ENCODE data around the gene YRDC.
"Not testable (repeated sequence)": the region's sequence is repeated elsewhere in the genome, so short reads cannot be mapped to it uniquely, and the experiment has no call there.

The YRDC gene

GRCh38 chr1:37808369-37809319 is 636 bp upstream of the YRDC start:
- peak; percentile 61 for DNase-seq (ENCODE audit: low spot score)
- H3K9me3 Mint-ChIP-seq, result no peaks in the 10 kb centered on the region
- peaks cover 22% of the 10 kb centered on the region for H3K4me1 Mint-ChIP-seq (ENCODE audit: low read depth)
- peak overlapping the region; percentile 97 for H3K27ac Mint-ChIP-seq
- peak overlapping the region; percentile 94 for H3K4me3 Mint-ChIP-seq
- peaks cover 34% of the 10 kb centered on the region for H3K36me3 Mint-ChIP-seq (ENCODE audit: low read depth)
- no peaks in the 10 kb centered on the region for H3K27me3 Mint-ChIP-seq (ENCODE audit: low read depth)

- no peaks in the 10 kb centered on the region for H3K9me3 Mint-ChIP-seq
- DNase-seq (ENCODE audit: low spot score), result no peak
- peaks cover 45% of the 10 kb centered on the region for H3K36me3 Mint-ChIP-seq (ENCODE audit: low read depth)
- H3K27ac Mint-ChIP-seq, result peak overlapping the region; percentile 75
- H3K4me1 Mint-ChIP-seq (ENCODE audit: low read depth), result peaks cover 22% of the 10 kb centered on the region
- peak overlapping the region; percentile 87 for H3K4me3 Mint-ChIP-seq
- H3K27me3 Mint-ChIP-seq (ENCODE audit: low read depth), result no peaks in the 10 kb centered on the region
These were observed 821 bp downstream of the YRDC start for GRCh38 chr1:37807220-37807554.

DNA sequence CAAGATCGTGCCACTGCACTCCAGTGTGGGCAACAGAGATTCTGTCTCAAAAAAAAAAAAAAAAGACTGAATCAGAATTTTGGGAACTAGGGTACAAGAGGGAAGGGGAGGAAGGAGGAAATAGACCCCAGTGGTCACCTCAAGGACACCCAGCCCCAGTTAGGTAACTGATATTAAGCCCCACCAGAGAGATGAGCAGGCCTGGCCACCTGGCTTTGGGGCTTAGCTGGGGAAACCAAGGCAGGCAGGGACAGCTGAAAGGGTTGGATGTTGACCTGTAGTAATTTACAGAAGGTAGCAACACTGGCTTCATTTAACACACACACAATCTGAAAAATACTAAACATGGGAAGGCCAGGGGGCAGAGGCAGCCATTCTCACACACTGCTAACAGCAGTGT is 5.6 kb downstream of the YRDC start:
- Mint-ChIP-seq H3K27me3 (ENCODE audit: low read depth) (no peaks in the 10 kb centered on the region), H3K27ac (no peak overlapping the region), H3K9me3 (no peaks in the 10 kb centered on the region), H3K36me3 (ENCODE audit: low read depth) (peaks cover 49% of the 10 kb centered on the region), H3K4me1 (ENCODE audit: low read depth) (peaks cover 8% of the 10 kb centered on the region), H3K4me3 (no peak overlapping the region)
- DNase-seq (ENCODE audit: low spot score), result no peak

GRCh38 chr1:37797750-37798345 is 10.2 kb downstream of the YRDC start:
- no peak overlapping the region for H3K4me3 Mint-ChIP-seq
- H3K9me3 Mint-ChIP-seq, result no peaks in the 10 kb centered on the region
- H3K27ac Mint-ChIP-seq, result no peak overlapping the region
- peaks cover 13% of the 10 kb centered on the region for H3K36me3 Mint-ChIP-seq (ENCODE audit: low read depth)
- peaks cover 7% of the 10 kb centered on the region for H3K4me1 Mint-ChIP-seq (ENCODE audit: low read depth)
- no peak for DNase-seq (ENCODE audit: low spot score)
- peaks cover 16% of the 10 kb centered on the region for H3K27me3 Mint-ChIP-seq (ENCODE audit: low read depth)

GRCh38 chr1:37795340-37796125 is 12.5 kb downstream of the YRDC start:
- Mint-ChIP-seq H3K4me3 (peak overlapping the region; percentile 64), H3K36me3 (ENCODE audit: low read depth) (peaks cover 2% of the 10 kb centered on the region), H3K27me3 (ENCODE audit: low read depth) (peaks cover 36% of the 10 kb centered on the region), H3K4me1 (ENCODE audit: low read depth) (peaks cover 7% of the 10 kb centered on the region), H3K27ac (no peak overlapping the region), H3K9me3 (no peaks in the 10 kb centered on the region)
- peak; percentile 44 for DNase-seq (ENCODE audit: low spot score)

- H3K27me3 Mint-ChIP-seq (ENCODE audit: low read depth), result peaks cover 41% of the 10 kb centered on the region
- peaks cover 7% of the 10 kb centered on the region for H3K4me1 Mint-ChIP-seq (ENCODE audit: low read depth)
- H3K36me3 Mint-ChIP-seq (ENCODE audit: low read depth), result no peaks in the 10 kb centered on the region
- no peak for DNase-seq (ENCODE audit: low spot score)
- H3K4me3 Mint-ChIP-seq, result peak overlapping the region; percentile 64
- H3K27ac Mint-ChIP-seq, result no peak overlapping the region
- no peaks in the 10 kb centered on the region for H3K9me3 Mint-ChIP-seq
These were observed 13.4 kb downstream of the YRDC start for GRCh38 chr1:37794372-37795339.

DNA sequence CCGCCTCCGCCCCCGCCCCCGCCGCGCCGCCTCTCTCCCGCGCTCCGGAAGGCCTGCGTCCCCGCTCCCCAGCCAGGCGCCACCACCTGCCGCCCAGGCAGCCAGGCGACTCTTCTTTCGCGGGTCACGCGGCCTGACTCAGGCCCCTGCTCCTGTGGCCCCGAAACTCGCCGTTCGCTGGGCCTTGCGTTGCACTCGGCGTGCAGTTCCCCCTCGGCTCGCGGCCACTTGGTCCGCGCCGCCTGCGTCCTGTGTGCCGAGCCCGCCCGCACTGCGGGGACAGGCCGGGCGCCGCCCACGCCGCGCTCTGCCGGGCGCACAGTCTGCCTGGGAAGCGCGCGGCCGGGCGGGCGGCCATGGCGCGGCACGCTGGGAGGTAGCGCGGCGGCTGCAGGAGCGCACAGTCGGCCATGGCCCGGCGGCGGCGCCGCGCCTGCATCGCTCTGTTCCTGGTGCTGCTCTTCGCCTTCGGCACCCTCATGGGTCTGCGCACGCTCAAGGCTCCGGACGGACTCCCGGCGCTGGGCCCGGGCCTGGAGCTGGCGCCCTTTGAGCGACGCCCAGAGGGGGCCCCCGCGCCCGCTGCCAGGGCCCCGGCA is 14.1 kb downstream of the YRDC start, which contains the start of gene MANEAL:
MANEAL (plus strand) TSS at position 75 of the 599 bp plus-strand sequence; CDS start at position 411, 336 bp downstream.
- no peaks in the 10 kb centered on the region for H3K9me3 Mint-ChIP-seq
- no peak within 1 kb of the TSS for H3K27ac Mint-ChIP-seq
- peak; percentile 37 for DNase-seq (ENCODE audit: low spot score)
- peaks cover 7% of the 10 kb centered on the region for H3K4me1 Mint-ChIP-seq (ENCODE audit: low read depth)
- H3K36me3 Mint-ChIP-seq (ENCODE audit: low read depth), result no peaks in the 10 kb centered on the region
- peaks cover 41% of the 10 kb centered on the region for H3K27me3 Mint-ChIP-seq (ENCODE audit: low read depth)
- H3K4me3 Mint-ChIP-seq, result peak within 1 kb of the TSS; percentile 61

DNA sequence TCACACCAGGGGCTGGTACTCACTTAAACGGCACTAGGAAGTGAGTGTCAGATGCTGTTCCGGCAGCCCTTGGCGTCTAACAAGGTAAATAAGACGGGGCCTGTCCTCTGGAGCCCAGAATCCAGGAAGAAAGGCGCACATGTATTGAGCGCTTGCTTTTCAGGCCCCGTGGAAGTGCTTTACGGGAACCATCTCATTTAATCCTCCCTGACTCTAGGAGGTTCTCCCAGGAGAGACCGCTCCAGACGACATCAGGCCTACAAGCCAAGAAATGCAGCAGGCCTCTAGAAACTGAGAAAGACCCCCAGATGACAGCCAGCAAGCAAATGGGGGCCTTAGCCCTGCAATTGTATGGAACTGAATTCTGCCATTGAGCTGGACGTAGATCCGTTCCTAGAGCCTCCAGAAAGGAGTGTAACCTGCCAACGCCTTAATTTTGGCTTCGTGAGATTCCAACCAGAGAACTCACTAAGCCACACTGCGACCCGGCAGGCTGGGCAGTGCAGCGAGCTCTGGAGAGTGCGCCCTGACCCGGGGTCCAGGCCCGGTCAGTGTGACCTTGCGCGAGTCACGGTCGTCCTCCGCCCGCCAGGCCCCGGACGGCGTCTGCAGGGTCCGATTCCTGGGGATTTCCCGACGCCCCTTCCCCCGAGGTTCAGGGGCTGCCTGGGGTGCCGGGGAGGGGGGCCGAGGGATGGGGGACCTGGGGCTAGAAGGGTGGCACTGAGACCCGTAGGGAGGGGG is 14.9 kb downstream of the YRDC start:
- Mint-ChIP-seq H3K4me1 (ENCODE audit: low read depth) (peaks cover 7% of the 10 kb centered on the region), H3K4me3 (no peak overlapping the region), H3K27ac (no peak overlapping the region), H3K36me3 (ENCODE audit: low read depth) (no peaks in the 10 kb centered on the region), H3K9me3 (no peaks in the 10 kb centered on the region), H3K27me3 (ENCODE audit: low read depth) (peaks cover 44% of the 10 kb centered on the region)
- no peak for DNase-seq (ENCODE audit: low spot score)

GRCh38 chr1:37782491-37782890 is 25.5 kb downstream of the YRDC start:
- H3K27ac Mint-ChIP-seq, result no peak overlapping the region
- H3K9me3 Mint-ChIP-seq, result no peaks in the 10 kb centered on the region
- no peaks in the 10 kb centered on the region for H3K36me3 Mint-ChIP-seq (ENCODE audit: low read depth)
- no peaks in the 10 kb centered on the region for H3K4me1 Mint-ChIP-seq (ENCODE audit: low read depth)
- no peak for DNase-seq (ENCODE audit: low spot score)
- peaks cover 9% of the 10 kb centered on the region for H3K27me3 Mint-ChIP-seq (ENCODE audit: low read depth)
- no peak overlapping the region for H3K4me3 Mint-ChIP-seq

GRCh38 chr1:37778654-37779053 is 29.4 kb downstream of the YRDC start:
- Mint-ChIP-seq H3K27me3 (ENCODE audit: low read depth) (peaks cover 2% of the 10 kb centered on the region), H3K4me1 (ENCODE audit: low read depth) (no peaks in the 10 kb centered on the region), H3K9me3 (no peaks in the 10 kb centered on the region), H3K4me3 (no peak overlapping the region), H3K36me3 (ENCODE audit: low read depth) (no peaks in the 10 kb centered on the region), H3K27ac (no peak overlapping the region)
- no peak for DNase-seq (ENCODE audit: low spot score)

GRCh38 chr1:37776946-37777516 is 31.0 kb downstream of the YRDC start:
- no peaks in the 10 kb centered on the region for H3K36me3 Mint-ChIP-seq (ENCODE audit: low read depth)
- H3K4me1 Mint-ChIP-seq (ENCODE audit: low read depth), result no peaks in the 10 kb centered on the region
- peaks cover 2% of the 10 kb centered on the region for H3K27me3 Mint-ChIP-seq (ENCODE audit: low read depth)
- DNase-seq (ENCODE audit: low spot score), result peak; percentile 37
- no peak overlapping the region for H3K4me3 Mint-ChIP-seq
- no peak overlapping the region for H3K27ac Mint-ChIP-seq
- H3K9me3 Mint-ChIP-seq, result no peaks in the 10 kb centered on the region

- H3K36me3 Mint-ChIP-seq (ENCODE audit: low read depth); H3K4me3 Mint-ChIP-seq; H3K4me1 Mint-ChIP-seq (ENCODE audit: low read depth); H3K27ac Mint-ChIP-seq; H3K9me3 Mint-ChIP-seq; DNase-seq (ENCODE audit: low spot score): not testable (repeated sequence)
- H3K27me3 Mint-ChIP-seq (ENCODE audit: low read depth), result peaks cover 35% of the 10 kb centered on the region
These were observed 36.6 kb downstream of the YRDC start for GRCh38 chr1:37771440-37771839.
